ENCODE data around the gene PSTPIP1. TPM values are rescaled to one million over a fixed set of nuclear protein-coding genes. Genes with fewer than 3 reads are reported as not detected.

The PSTPIP1 gene
- total RNA-seq, 2 experiments from 2014 or later, result 1.5 to 27.4 TPM

GRCh38 chr15:77015646-77016320 is 20.9 kb downstream of the PSTPIP1 start:
- H3K36me3 ChIP-seq (ENCODE audit: insufficient read depth, low read length), result no peaks in the 10 kb centered on the region
- POLR2A ChIA-PET, result interaction anchor here (0.6 kb wide), 1 partner anchor 26 kb away, joined by 3 read pairs; no protein-coding TSS in a partner anchor
- H3K4me2 ChIP-seq (ENCODE audit: low read length), result no peak overlapping the region
- H2AFZ ChIP-seq (ENCODE audit: low read length), result no peak overlapping the region
- no peak for TF ChIP-seq CTCF (conservative IDR thresholded peaks at IDR 0.05; ENCODE audit: low read length)
- no peak for TF ChIP-seq EZH2phosphoT487 (IDR thresholded peaks at IDR 0.05; ENCODE audit: borderline replicate concordance, low read depth, low read length)
- no peaks in the 10 kb centered on the region for H3K9me3 ChIP-seq (ENCODE audit: low read length)
- no peaks in the 10 kb centered on the region for H4K20me1 ChIP-seq (ENCODE audit: insufficient read depth, low read length)
- no TSS peak for BruUV-seq (replicated peaks)
- H3K79me2 ChIP-seq (ENCODE audit: insufficient read depth, low read depth, low read length), result no peaks in the 10 kb centered on the region
- intact Hi-C loops (cut with micrococcal nuclease; ENCODE audit: unreplicated experiment), result no loop called here
- H3K4me3 ChIP-seq (ENCODE audit: low read depth, low read length, poor library complexity, severe bottlenecking), result no peak overlapping the region
- H3K4me1 ChIP-seq (ENCODE audit: insufficient read depth, low read length, poor library complexity, severe bottlenecking), result peaks cover 14% of the 10 kb centered on the region
- CTCF ChIA-PET (ENCODE audit: unreplicated experiment), result interaction anchor here (0.6 kb wide), 1 partner anchor 14 kb away, joined by 3 read pairs; no protein-coding TSS in a partner anchor
- DNase-seq (ENCODE audit: low spot score), result no peak
- H3K9me2 ChIP-seq (ENCODE audit: insufficient read depth, low read length), result no peaks in the 10 kb centered on the region
- H3K27ac ChIP-seq (ENCODE audit: low read depth, low read length, poor library complexity, severe bottlenecking), result no peak overlapping the region

GRCh38 chr15:77016321-77016695 is 21.4 kb downstream of the PSTPIP1 start:
- Histone ChIP-seq H2AFZ (ENCODE audit: low read length) (no peak overlapping the region), H3K36me3 (ENCODE audit: insufficient read depth, low read length) (no peaks in the 10 kb centered on the region), H3K4me1 (ENCODE audit: insufficient read depth, low read length, poor library complexity, severe bottlenecking) (peaks cover 18% of the 10 kb centered on the region), H3K9me3 (ENCODE audit: low read length) (no peaks in the 10 kb centered on the region), H3K79me2 (ENCODE audit: insufficient read depth, low read depth, low read length) (no peaks in the 10 kb centered on the region), H3K4me3 (ENCODE audit: low read depth, low read length, poor library complexity, severe bottlenecking) (no peak overlapping the region), H3K4me2 (ENCODE audit: low read length) (no peak overlapping the region), H3K9me2 (ENCODE audit: insufficient read depth, low read length) (no peaks in the 10 kb centered on the region), H3K27ac (ENCODE audit: low read depth, low read length, poor library complexity, severe bottlenecking) (no peak overlapping the region), H4K20me1 (ENCODE audit: insufficient read depth, low read length) (no peaks in the 10 kb centered on the region)
- TF ChIP-seq EZH2phosphoT487 (IDR thresholded peaks at IDR 0.05; ENCODE audit: borderline replicate concordance, low read depth, low read length) (no peak), CTCF (conservative IDR thresholded peaks at IDR 0.05; ENCODE audit: low read length) (no peak)
- POLR2A ChIA-PET, result interaction anchor here (0.6 kb wide), 1 partner anchor 26 kb away, joined by 3 read pairs; no protein-coding TSS in a partner anchor
- no peak for DNase-seq (ENCODE audit: low spot score)
- CTCF ChIA-PET (ENCODE audit: unreplicated experiment), result interaction anchor here (0.6 kb wide), 1 partner anchor 14 kb away, joined by 3 read pairs; no protein-coding TSS in a partner anchor
- BruUV-seq (replicated peaks), result no TSS peak
- intact Hi-C loops (cut with micrococcal nuclease; ENCODE audit: unreplicated experiment), result no loop called here

- no peaks in the 10 kb centered on the region for H3K36me3 ChIP-seq (ENCODE audit: insufficient read depth, low read length)
- no peaks in the 10 kb centered on the region for H4K20me1 ChIP-seq (ENCODE audit: insufficient read depth, low read length)
- POLR2A ChIA-PET, result interaction anchor here (0.6 kb wide), 1 partner anchor 811 kb away, joined by 5 read pairs; no protein-coding TSS in a partner anchor
- BruUV-seq (replicated peaks), result no TSS peak
- H3K27ac ChIP-seq (ENCODE audit: low read depth, low read length, poor library complexity, severe bottlenecking), result no peak overlapping the region
- no peaks in the 10 kb centered on the region for H3K9me3 ChIP-seq (ENCODE audit: low read length)
- H3K4me1 ChIP-seq (ENCODE audit: insufficient read depth, low read length, poor library complexity, severe bottlenecking), result peaks cover 18% of the 10 kb centered on the region
- intact Hi-C loops (cut with micrococcal nuclease; ENCODE audit: unreplicated experiment), result no loop called here
- no peak for DNase-seq (ENCODE audit: low spot score)
- TF ChIP-seq EZH2phosphoT487 (IDR thresholded peaks at IDR 0.05; ENCODE audit: borderline replicate concordance, low read depth, low read length) (no peak), CTCF (conservative IDR thresholded peaks at IDR 0.05; ENCODE audit: low read length) (no peak)
- H3K4me2 ChIP-seq (ENCODE audit: low read length), result no peak overlapping the region
- H3K9me2 ChIP-seq (ENCODE audit: insufficient read depth, low read length), result no peaks in the 10 kb centered on the region
- H2AFZ ChIP-seq (ENCODE audit: low read length), result no peak overlapping the region
- CTCF ChIA-PET (ENCODE audit: unreplicated experiment), result no interaction called here
- H3K79me2 ChIP-seq (ENCODE audit: insufficient read depth, low read depth, low read length), result no peaks in the 10 kb centered on the region
- no peak overlapping the region for H3K4me3 ChIP-seq (ENCODE audit: low read depth, low read length, poor library complexity, severe bottlenecking)
Observed at GRCh38 chr15:77017091-77017660, 22.2 kb downstream of the PSTPIP1 start.

Data from OCI-LY7 (cell line).